Left cardiac atrium (tissue), 4 donors: ENCODE results near the gene CDK3. TPM values are rescaled to one million over a fixed set of nuclear protein-coding genes. Genes with fewer than 3 reads are reported as not detected.
"Not testable (repeated sequence)": the region's sequence is repeated elsewhere in the genome, so short reads cannot be mapped to it uniquely, and the experiment has no call there.

Experiments used
- ATAC-seq, 2 donors: fragments of 200-7000 bp; cut with Tn5 transposase; one replicate each; pipeline ENCODE4 v1.9.1; 2020; ENCODE audit warnings: mild to moderate bottlenecking in 2 of 2, moderate library complexity in 2 of 2
- DNase-seq: peaks from one replicate; pipeline ENCODE4 v3.0.0-alpha.2; 2020
- intact Hi-C, 2 donors: fragments of 100-400 bp; cut with DNase I; formaldehyde crosslinking; loops; one replicate each; pipeline versions ENCODE4 v1.14.1 to v1.15.1; 2022 to 2023
- total RNA-seq, 2 donors: library from RNA; stranded (reverse); fragmentation: NEBNext Ultra II Directional; extraction: Animal tissue kit (Norgen Biotek cat#: 25700); gene quantifications; one replicate each; pipeline ENCODE4 v1.2.1, GENCODE V29; 2021
- donor health status: DM: no; HTN: yes; CAD: no.
- donor health status: DM: no; HTN: yes; CAD: no; lungs with severe emphysema.
- donor health status: DM: yes; HTN: yes; CAD: no.
- donor health status: Dilated cardiomyopathy.

CDK3 gene
- total RNA-seq, 2 donors from 2014 or later = 3.5 to 3.9 TPM

DNA sequence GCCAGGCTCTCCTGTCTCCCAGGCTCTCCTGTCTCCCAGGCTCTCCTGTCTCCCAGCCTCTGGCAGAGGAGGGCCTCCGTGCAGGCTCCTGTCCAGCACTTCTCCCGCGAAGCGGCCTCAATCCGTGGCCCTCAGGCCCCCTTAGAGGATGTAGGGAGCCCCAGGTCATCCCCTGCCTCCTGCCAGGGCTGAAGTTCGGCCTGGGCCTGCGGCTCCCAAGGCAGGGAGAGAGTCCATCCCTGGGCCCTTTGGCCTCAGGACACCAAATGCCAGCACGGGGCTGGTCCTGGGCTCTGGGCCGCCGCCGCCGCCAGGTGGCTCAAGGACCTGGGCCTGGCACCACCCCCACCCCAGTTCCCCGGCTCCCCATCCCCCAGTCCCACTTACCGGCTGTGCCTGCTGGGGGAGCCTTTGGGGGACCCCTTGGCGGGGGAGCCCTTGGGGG is 26.1 kb downstream of the CDK3 start:
- intact Hi-C loops = no loop called here
- ATAC-seq (peak in 1 of 2 donors; percentile 10), DNase-seq (no peak)

DNA sequence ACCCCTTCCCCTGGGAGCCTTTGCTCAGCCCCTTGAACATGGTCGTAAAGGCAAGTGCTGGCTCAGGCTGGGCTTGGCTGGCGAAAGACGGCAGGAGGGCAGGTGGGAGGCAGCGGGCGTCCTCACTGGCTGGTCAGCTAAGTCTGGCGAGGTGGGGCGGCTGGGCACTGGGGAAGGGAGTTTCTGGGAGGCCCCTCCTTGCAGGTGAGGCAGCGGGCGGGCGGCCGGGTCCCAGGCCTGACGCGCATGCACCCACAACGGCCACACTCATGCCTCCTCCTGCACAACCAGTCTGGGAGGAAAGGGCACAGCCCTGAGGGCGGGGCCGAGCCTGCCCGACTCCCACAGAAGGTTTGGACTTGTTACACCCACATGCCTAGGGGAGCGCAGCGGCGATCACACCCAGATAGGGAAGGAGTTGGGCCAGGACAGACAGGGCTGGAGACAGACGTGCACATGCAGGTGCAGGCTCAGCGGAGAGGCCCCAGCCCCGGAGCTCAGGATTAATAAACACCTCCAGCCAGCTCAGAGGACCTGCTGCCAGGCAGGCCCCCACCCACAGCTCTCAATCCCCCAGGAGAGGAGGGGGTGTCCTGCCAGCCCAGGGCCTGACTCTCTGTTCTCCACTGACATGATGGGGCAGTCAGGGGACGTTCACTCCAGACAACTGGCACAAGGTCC is 26.6 kb downstream of the CDK3 start, which contains the start of gene EVPL:
EVPL (minus strand) TSS at position 148 of the 681 bp plus-strand sequence; CDS start at position 40, 108 bp downstream.
- peak; percentile 42 to 82 for ATAC-seq
- no peak for DNase-seq
- intact Hi-C loops = no loop called here

DNA sequence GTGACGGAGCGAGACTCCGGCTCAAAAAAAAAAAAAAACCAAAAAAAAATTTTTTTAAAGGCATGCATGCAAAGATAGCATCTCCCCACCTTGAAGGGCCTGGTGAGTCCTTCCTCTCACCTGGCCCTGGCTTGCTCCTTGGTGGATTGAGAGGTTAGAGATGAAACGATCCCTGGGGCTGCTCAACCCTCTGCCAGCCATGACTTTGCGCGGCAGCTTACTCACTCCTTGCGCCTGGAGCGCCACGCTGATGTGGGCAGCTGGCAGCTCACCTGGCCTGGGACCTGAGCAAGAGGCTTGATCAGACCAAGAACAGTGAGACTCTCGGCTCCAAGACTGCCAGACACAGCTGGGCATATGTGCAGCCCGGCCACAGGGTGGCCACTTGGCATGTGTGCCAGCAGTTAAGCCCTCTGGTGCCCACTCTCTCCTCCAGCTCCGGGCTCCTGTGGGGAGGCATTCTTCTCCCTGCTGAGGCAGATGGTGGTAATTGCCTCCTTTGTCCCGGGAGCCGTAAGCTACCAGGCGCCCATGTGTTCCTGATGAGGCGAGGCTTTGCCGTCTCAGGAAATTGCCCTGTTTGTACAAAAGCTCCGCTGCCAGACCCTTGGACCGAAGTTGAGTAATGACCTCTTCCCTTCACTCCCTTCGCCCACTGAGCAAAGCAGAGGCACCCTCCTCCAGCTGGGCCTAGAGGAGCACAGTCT is 31.6 kb downstream of the CDK3 start:
- intact Hi-C loops = no loop called here

DNA sequence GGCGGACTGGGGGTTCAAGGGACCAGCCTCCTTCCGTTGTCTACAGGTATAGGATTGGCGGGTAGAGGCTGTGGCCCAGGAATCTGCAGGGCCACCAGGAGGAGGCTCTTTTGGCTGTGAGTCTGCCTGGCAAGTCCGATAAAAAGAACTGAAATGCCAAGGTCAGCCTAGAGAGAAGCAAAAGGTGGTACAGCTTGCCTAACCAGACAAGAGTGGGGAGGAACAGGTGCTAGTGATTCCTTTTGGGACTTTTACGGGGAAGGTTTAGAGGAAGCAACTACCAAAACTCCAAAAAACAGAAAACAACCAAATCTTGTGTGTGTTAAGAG is 32.1 kb downstream of the CDK3 start:
- ATAC-seq (no peak), DNase-seq (no peak)
- intact Hi-C loops = no loop called here

More for the DNA sequence above, 31.6 kb downstream of the CDK3 start:
- DNase-seq = no peak
- no peak for ATAC-seq

DNA sequence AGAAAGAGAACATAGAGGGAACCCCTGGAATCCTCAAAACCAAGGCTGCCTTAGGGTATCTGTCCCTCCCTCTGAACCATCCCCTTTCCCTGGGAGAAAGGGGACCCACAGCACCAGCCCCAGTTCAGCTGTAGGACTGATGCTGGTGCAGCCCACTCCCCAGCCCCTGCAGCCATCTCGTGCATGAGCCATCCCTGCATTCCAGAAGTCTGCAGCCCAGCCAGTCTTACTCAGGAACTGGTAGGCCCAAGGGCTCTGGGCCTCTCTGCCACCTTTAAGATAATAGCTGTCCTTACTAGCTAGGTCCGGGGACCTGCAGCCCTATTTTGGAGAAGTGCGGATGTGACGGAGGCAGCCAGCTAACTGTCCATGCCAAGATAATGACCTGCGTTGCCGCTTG is 32.5 kb downstream of the CDK3 start:
- no peak for ATAC-seq
- intact Hi-C loops = no loop called here
- DNase-seq = no peak

DNA sequence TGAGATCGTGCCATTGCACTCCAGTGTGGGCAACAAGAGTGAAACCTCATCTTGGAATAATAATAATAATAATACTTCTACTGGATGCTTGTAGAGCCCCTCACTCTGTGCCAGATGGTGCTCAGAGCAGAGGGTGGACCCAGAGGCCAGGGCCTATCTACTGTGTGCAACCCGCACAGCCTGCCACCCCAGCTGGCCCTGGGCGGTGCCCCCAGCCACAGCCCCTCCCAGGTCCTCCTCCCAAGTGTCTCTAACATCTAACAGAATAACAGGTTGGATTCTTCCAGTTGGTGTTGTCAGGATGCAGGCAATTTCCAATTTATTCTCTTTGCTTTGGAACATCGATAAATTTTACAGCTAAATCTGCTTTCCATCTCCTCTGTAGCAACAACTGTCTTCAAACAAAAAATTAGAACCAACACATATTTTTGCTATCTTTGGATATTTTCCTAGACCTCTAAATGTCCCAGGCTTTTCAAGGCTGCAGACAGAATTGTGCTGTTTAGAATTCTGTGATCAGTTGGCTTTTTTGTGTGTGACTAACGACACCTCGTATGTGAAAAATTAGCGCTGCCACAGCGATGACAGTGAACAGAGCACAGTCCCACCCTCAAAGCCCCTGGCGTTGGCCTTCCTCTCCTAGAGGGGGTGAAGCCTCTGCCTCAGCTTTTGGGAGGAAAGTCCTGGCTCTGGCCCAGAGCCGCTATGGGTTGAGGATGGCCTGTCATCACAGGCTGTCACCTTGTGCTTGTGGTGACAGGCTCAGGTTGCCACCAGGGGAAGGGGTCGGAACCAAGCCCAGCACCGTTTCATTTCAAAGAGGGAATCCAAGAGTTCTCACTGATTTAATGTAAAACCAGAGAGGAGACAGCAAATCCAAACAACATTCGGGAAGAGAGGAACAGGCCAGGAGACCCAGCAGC is 34.0 kb downstream of the CDK3 start:
- DNase-seq = no peak
- ATAC-seq = no peak
- intact Hi-C loops = no loop called here

DNA sequence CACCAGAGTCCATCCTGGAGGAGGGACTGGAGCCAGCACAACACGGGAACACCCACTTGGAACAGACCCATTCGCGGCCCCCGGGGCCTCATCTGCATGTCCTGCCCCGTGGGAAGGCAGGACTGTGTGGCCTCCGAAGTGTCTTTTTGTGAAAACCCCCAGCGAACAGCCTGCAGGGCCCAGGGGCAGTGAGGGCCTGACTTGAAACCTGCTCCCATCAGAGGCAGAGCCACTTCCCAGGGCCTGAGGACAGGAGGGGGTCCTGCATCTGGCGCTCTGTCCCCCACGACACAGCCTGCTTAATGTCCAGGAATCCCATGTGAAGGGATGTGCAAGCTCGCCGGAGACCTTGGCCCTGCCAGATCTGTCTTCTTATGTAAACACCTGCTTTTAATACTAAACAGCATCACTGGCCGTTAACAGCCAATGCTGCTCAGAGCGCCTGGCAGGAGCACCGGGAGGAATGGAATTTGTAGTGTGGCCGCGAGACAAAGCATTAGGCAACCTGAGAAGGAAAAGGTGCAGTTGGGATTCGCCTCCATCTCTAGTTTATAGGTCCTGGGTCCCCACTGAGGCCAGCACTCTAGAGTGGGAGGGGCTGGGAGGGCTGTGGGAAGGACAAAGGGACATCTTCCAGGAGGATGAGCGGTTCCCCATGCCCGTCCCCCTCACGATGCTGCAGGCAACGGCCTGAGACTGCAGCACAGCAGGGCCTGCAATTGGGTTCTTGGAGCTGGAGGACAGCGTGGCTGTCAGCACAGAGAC is 36.0 kb downstream of the CDK3 start:
- intact Hi-C loops = no loop called here
- ATAC-seq (peak in 1 of 2 donors; percentile 21), DNase-seq (no peak)

DNA sequence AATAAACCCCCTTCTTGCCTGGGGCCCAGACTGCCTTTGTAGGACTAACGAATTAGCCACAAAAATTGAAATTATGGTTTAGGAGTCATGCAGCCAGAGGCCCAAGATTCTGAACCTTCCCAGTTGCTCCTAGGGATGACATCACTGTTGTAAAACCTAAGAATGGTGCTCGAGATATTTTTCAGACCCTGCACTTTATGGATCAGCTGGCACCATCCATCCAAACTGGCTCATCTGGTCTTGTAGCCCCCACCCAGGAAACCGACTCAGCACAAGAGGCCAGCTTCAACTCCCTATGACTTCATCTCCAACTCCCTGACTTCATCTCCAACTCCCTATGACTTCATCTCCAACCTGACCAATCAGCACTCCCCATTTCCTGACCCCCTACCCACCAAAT is 37.4 kb downstream of the CDK3 start:
- ATAC-seq = no peak
- DNase-seq = no peak
- intact Hi-C loops = no loop called here

DNA sequence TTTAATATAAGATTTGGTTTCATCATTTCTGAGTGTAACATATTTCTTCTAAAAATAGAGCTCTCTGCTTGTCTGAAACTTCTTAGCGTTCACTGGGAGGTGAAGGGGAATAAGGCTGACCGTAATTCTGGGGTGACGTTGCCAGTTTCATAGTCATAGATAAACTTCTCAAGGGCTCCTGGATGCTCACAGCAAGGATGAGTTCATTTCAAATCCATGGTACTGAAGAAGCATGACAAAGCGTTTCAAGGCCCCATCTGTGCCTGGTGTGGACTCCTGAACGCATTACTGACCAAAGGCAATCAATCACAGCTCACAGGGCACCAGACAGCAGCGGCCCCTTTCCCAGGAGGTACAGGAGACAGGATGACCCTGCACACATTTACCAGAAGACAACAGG is 38.5 kb downstream of the CDK3 start:
- ATAC-seq = no peak
- no peak for DNase-seq
- intact Hi-C loops = no loop called here

DNA sequence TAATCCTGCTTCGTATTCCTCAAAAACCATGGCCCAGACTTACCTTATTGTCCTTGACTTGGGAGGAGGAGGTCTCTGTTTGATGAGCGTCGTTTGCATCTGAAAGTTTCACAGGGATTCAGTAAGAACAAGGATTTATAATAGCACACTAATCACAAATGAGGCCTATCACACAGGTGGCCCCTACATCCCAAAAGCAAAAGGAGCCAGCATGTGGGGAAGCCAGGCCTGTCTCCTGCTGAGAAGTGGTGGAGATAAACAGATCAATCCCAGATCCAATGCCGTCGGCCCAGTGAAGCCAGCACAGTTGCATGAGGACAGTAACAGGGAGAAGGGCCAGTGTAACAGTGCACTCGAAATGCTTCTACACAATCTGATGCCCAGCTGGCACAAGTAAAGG is 39.7 kb downstream of the CDK3 start:
- ATAC-seq = no peak
- intact Hi-C loops = no loop called here
- no peak for DNase-seq

DNA sequence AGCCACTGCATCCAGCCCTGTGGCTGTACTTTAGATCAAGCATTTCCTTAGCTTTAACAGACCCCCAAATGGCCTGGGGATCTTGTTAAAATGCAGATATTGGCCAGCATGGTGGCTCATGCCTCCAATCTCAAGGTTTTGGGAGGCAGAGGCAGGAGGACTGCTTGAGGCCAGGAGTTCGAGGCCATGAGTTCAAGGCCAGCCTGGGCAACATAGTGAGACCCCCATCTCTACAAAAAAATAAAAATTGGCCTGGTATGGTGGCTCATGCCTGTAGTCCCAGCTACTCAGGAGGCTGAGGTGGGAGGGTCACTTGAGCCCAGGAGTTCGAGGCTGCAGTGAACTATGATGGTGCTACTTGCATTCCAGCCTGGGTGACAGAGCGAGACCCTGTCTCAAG is 42.2 kb downstream of the CDK3 start:
- DNase-seq, intact Hi-C loops, ATAC-seq: not testable (repeated sequence)

DNA sequence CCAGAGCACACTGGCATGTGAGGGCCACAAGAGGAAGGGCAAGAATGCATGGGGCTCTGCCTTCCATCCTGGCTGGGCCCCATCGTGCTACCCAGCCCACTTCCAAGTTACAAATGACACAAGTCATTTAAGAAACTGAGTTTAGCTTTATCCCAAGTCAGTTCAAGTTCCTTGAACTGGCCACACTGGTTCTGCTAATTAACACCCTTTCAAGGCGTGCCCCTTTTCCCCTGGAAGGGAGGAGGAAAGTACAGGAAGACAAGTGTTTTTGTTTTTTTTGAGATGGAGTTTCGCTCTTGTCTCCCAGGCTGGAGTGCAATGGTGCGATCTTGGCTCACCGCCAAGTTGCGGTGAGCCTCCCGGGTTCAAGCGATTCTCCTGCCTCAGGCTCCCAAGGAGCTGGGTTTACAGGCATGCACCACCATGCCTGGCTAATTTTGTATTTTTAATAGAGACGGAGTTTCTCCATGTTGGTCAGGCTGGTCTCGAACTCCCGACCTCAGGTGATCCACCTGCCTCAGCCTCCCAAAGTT is 43.9 kb downstream of the CDK3 start:
- ATAC-seq, DNase-seq, intact Hi-C loops: not testable (repeated sequence)

DNA sequence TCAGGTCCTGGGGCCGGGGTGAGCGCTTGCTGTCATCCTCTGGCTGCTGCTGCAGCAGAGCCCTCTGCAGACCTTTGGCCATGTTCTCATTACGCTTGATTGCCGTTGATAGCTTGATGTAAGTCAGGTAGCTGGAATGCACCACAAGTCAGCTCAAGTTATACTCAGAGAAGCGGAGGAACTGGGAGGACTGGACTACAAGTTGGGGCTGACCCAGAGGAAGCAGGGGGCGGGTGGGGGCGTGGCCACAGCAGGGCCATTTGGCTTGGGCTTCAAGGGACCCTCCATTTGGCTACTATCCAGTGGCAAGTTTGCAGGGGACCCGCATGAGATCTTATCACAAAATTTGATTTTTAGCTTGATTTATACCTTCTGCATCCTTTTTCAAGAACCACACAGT is 45.4 kb downstream of the CDK3 start:
- DNase-seq = no peak
- ATAC-seq = no peak
- intact Hi-C loops = no loop called here

DNA sequence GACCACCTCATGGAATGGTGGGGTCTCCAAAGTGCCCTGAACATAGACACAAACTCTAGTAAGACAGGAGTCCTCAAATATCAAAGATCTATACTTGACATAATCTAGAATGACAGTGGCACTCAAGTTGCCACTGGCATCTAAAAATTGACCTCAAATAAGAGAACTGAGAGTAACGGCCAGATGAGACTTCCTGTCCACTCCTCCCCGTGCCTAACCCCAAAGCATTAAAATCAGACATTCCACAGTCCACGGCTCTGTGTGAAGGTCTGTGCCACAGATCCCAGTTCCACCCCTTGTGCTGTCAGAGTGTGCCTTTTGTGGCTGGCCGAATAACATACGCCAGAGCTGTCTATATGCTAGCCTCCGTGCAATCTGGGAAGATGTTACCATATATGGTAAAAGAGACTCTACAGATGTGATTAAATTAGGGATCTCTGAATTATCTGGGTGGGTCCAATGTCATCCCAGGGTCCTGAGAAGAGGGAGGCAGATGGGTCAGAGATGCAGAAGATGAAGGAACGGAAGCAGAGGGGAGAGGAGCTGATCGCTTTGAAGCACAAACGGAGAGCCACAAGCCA is 47.5 kb downstream of the CDK3 start:
- no peak for DNase-seq
- no peak for ATAC-seq
- intact Hi-C loops = no loop called here

DNA sequence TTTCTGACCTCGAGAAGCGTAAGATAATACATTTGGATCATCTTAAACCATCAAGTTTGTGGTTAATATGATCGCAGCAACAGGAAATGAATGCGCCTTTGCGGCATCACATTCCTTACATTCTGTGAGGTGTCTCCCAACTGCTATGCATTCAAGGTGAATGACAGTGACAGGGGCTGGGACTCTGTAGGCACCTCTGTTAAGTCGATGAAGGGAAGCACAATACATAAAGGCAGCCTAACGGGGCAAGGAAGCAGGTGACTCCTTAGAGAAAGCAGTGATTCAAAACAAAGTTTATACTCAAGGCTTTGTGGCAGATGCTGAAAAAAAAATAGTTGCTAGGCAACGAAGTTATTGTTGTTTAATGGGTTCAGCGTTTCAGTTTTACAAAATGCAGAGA is 48.1 kb downstream of the CDK3 start:
- no peak for DNase-seq
- no peak for ATAC-seq
- intact Hi-C loops = no loop called here

DNA sequence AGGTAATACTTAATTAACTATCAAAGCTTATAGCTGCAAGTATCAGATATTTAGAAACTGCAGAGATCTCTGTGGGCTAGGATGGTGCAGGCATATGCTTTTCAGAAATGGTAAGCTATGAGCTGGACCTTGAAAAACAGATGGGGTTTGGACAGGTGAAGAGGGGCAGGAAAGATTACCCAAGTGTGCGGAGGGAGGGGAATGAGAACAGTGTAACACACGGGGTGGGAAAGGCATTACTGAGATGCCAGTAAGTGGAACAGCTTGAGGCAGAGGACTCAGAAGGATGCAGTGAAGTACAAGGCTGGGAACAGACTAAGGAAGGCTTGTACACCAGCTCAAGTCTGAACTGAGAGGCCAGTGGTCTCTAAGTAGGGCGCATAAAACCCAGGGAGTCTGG is 48.6 kb downstream of the CDK3 start:
- intact Hi-C loops = no loop called here
- no peak for DNase-seq
- no peak for ATAC-seq

DNA sequence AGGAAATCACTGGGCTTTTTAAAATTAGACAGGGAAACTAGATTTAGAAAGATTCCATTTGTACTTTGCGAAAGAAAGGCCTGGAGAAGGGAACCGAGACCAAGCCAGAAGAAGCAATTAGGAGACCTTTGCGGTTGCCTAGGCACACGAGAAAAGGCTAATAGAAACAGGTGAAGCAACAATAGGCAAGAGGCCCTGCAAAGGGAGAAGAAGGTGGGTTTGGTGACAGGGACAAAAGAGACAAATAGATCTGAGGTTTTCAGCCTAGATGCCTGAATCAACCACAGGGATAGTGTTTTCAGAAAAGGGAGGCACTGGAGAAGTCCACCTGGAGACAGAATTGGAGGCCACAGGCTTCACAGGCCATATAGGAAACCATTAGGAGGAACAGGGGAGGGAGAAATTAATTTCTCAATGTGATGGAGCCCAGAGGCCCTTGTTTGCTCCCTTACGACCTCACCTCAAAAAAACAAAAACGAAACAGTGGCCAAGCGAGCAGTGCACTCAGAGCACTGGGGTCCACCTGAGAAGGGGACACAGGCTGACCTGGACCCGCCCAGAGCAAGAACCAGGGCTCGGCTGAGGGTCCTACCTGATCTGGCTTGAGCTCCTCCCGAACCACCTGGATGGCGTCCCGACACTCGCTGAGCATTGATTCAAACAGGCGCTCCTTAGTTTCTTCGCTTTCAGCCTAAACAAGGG is 49.3 kb downstream of the CDK3 start:
- intact Hi-C loops = no loop called here
- DNase-seq (no peak), ATAC-seq (no peak)
